HFFc6 (cell line): ENCODE measurements around the gene IL6ST. TPM values are rescaled to one million over a fixed set of nuclear protein-coding genes. Genes with fewer than 3 reads are reported as not detected.

Experiments used
- DNase-seq: peaks from one replicate; pipeline ENCODE4 v3.0.0-alpha.2; 2018
- H3K27ac Mint-ChIP-seq: 2 replicates; pipeline ENCODE4 v1.8.0; 2020; ENCODE audit warnings: mild to moderate bottlenecking, mixed read lengths
- H3K27me3 Mint-ChIP-seq: 2 replicates; pipeline ENCODE4 v1.8.0; 2021; ENCODE audit warnings: mild to moderate bottlenecking, moderate library complexity, mixed read lengths; ENCODE audit not compliant: insufficient read depth
- H3K36me3 Mint-ChIP-seq: 2 replicates; pipeline ENCODE4 v1.8.0; 2021; ENCODE audit warnings: low read depth, mixed read lengths
- H3K4me1 Mint-ChIP-seq: 2 replicates; pipeline ENCODE4 v1.8.0; 2020; ENCODE audit warnings: low read depth, mixed read lengths
- H3K4me3 Mint-ChIP-seq: 2 replicates; pipeline ENCODE4 v1.8.0; 2020; ENCODE audit warnings: mild to moderate bottlenecking, moderate library complexity, mixed read lengths
- H3K9me3 Mint-ChIP-seq: 2 replicates; pipeline ENCODE4 v1.8.0; 2020; ENCODE audit warnings: mild to moderate bottlenecking, mixed read lengths
- CTCF ChIP-seq: fragments of 200-600 bp; sonication (generic); IDR thresholded peaks from 2 replicates; pipeline ENCODE4 v1.5.0; 2021; ENCODE audit warnings: antibody characterized with exemption, mild to moderate bottlenecking
- total RNA-seq, 6 experiments: library from RNA; stranded (reverse); fragmentation: NEBNext Ultra II Directional; extraction: Animal tissue kit (Norgen Biotek cat#: 25700); gene quantifications; 2 replicates in 1 of 6; 3 replicates in 5 of 6; pipeline ENCODE4 v1.2.3, GENCODE V29; 2021

The IL6ST gene
- total RNA-seq, 6 experiments from 2014 or later = 187 to 265 (median 216) TPM

- Mint-ChIP-seq H3K36me3 (peaks cover 6% of the 10 kb centered on the region; the same call in 1 of the 2 replicates), H3K27me3 (peaks cover 3% of the 10 kb centered on the region; the same call in 1 of the 2 replicates), H3K9me3 (no peaks in the 10 kb centered on the region), H3K4me3 (no peak overlapping the region), H3K4me1 (peaks cover 17% of the 10 kb centered on the region), H3K27ac (peak overlapping the region; percentile 38; the same call in 1 of the 2 replicates)
- DNase-seq = peak; percentile 69
- TF ChIP-seq CTCF = peak; percentile 96
Observed at GRCh38 chr5:55936100-55936693, 58.6 kb downstream of the IL6ST start.

GRCh38 chr5:55935371-55935770 lies 59.4 kb downstream of the IL6ST start:
- DNase-seq = no peak
- Mint-ChIP-seq H3K27ac (no peak overlapping the region), H3K36me3 (peaks cover 4% of the 10 kb centered on the region; the same call in 1 of the 2 replicates), H3K4me3 (no peak overlapping the region), H3K9me3 (no peaks in the 10 kb centered on the region), H3K4me1 (peaks cover 17% of the 10 kb centered on the region), H3K27me3 (peaks cover 3% of the 10 kb centered on the region; the same call in 1 of the 2 replicates)
- TF ChIP-seq CTCF = no peak

- DNase-seq = no peak
- TF ChIP-seq CTCF = no peak
- Mint-ChIP-seq H3K9me3 (no peaks in the 10 kb centered on the region), H3K4me3 (no peak overlapping the region), H3K36me3 (no peaks in the 10 kb centered on the region; the same call in 1 of the 2 replicates), H3K4me1 (peaks cover 17% of the 10 kb centered on the region), H3K27ac (no peak overlapping the region), H3K27me3 (peaks cover 3% of the 10 kb centered on the region; the same call in 1 of the 2 replicates)
Observed at GRCh38 chr5:55934720-55935119, 60.0 kb downstream of the IL6ST start.

- Mint-ChIP-seq H3K36me3 (no peaks in the 10 kb centered on the region; the same call in 1 of the 2 replicates), H3K27me3 (peaks cover 3% of the 10 kb centered on the region; the same call in 1 of the 2 replicates), H3K9me3 (no peaks in the 10 kb centered on the region), H3K4me1 (peaks cover 17% of the 10 kb centered on the region), H3K4me3 (no peak overlapping the region), H3K27ac (no peak overlapping the region)
- no peak for DNase-seq
- no peak for TF ChIP-seq CTCF
Observed at GRCh38 chr5:55934115-55934613, 60.6 kb downstream of the IL6ST start.

GRCh38 chr5:55933377-55934114 lies 61.2 kb downstream of the IL6ST start:
- no peak for DNase-seq
- H3K36me3 Mint-ChIP-seq = no peaks in the 10 kb centered on the region; the same call in 1 of the 2 replicates

More at GRCh38 chr5:55933377-55934114, 61.2 kb downstream of the IL6ST start:
- no peaks in the 10 kb centered on the region for H3K9me3 Mint-ChIP-seq
- H3K4me3 Mint-ChIP-seq = no peak overlapping the region
- peaks cover 3% of the 10 kb centered on the region; the same call in 1 of the 2 replicates for H3K27me3 Mint-ChIP-seq
- no peak overlapping the region; the same call in 1 of the 2 replicates for H3K27ac Mint-ChIP-seq
- no peak for TF ChIP-seq CTCF
- peaks cover 17% of the 10 kb centered on the region for H3K4me1 Mint-ChIP-seq
